Heart right ventricle (tissue), 16 donors: ENCODE data around the gene TEC. TPM values are rescaled to one million over a fixed set of nuclear protein-coding genes. Genes with fewer than 3 reads are reported as not detected.

ENCODE experiments used
- ATAC-seq, 8 donors: fragments of 200-7000 bp; cut with Tn5 transposase; one replicate each; pipeline ENCODE4 v1.9.1; 2020; ENCODE audit warnings: mild to moderate bottlenecking in 8 of 8, moderate library complexity in 8 of 8, moderate number of reproducible peaks in 1 of 8
- DNase-seq, 2 donors: peaks; one replicate each; pipeline ENCODE4 v3.0.0-alpha.2; 2020
- H3K27ac ChIP-seq, 10 donors: fragments of 200-600 bp; sonication (generic) in 2 of 10; one replicate each; pipeline versions ENCODE4 v1.5.0 to v1.8.0; 2020 to 2022; ENCODE audit warnings: mild to moderate bottlenecking in 3 of 10
- H3K27me3 ChIP-seq, 7 donors: fragments of 200-600 bp; one replicate each; pipeline ENCODE4 v1.8.0; 2021 to 2022; ENCODE audit warnings: mild to moderate bottlenecking in 2 of 7
- H3K36me3 ChIP-seq, 9 donors: fragments of 200-600 bp; sonication (generic) in 1 of 9; one replicate each; pipeline versions ENCODE4 v1.5.0 to v1.8.0; 2020 to 2022; ENCODE audit warnings: mild to moderate bottlenecking in 2 of 9
- H3K4me1 ChIP-seq, 9 donors: fragments of 200-600 bp; sonication (generic) in 1 of 9; one replicate each; pipeline versions ENCODE4 v1.5.0 to v1.8.0; 2020 to 2022; ENCODE audit warnings: mild to moderate bottlenecking in 4 of 9
- H3K4me3 ChIP-seq, 10 donors: fragments of 200-600 bp; sonication (generic) in 2 of 10; one replicate each; pipeline versions ENCODE4 v1.5.0 to v1.8.0; 2020 to 2022; ENCODE audit warnings: mild to moderate bottlenecking in 7 of 10, moderate library complexity in 2 of 10
- H3K9me3 ChIP-seq, 11 donors: fragments of 200-600 bp in 10 of 11; sonication (generic) in 2 of 11; one replicate each; pipeline versions ENCODE4 v1.5.0 to v1.8.0; 2013 to 2022; ENCODE audit warnings: mild to moderate bottlenecking in 2 of 11, control low read depth in 1 of 11, moderate library complexity in 1 of 11
- CTCF ChIP-seq, 9 donors: fragments of 200-600 bp; sonication (generic) in 2 of 9; IDR thresholded peaks; one replicate each; pipeline versions ENCODE4 v1.5.0 to v1.8.0; 2021 to 2022; ENCODE audit warnings: antibody characterized with exemption in 9 of 9, mild to moderate bottlenecking in 5 of 9, moderate library complexity in 1 of 9
- WGBS, 2 donors: extraction: QIAGEN DNeasy Blood & Tissue Kit; methylation state at CpG; one replicate each; pipeline ENCODE4 v1.1.7; 2013; ENCODE audit warnings: inconsistent platforms in 1 of 2; 5-methylcytosine and 5-hydroxymethylcytosine counted together
- intact Hi-C, 10 donors: fragments of 100-400 bp; cut with DNase I; formaldehyde crosslinking; loops; one replicate each; pipeline versions ENCODE4 v1.11.1 to v1.14.2; 2022
- polyA plus RNA-seq, 2 donors: library from polyadenylated mRNA; stranded (reverse); fragments of 200-250 nt; gene quantifications; one replicate each; pipeline ENCODE4 v1.2.3, GENCODE V29; 2013
- total RNA-seq, 10 donors: library from RNA; stranded (reverse); fragmentation: NEBNext Ultra II Directional in 3 of 10; extraction: Animal tissue kit (Norgen Biotek cat#: 25700) in 3 of 10; gene quantifications; one replicate each; pipeline versions ENCODE4 v1.2.1 to v1.2.4, GENCODE V29; 2021 to 2023
- donor health status: Arrhythmogenic right ventricular cardiomyopathy.
- donor health status: ischemic (EF 13 %, LVEDD 7.1; RV severe dilation, severe dysfunction).
- donor health status: healthy with polysubstance abuse.
- donor health status: DM: no; HTN: yes; CAD: no.
- donor health status: DM: no; HTN: no; CAD: no.
- donor health status: ischemic (EF 25% LVEDD 6.9; RV normal size, moderate dysfunction).
- donor health status: ischemic (EF 25% LVEDD 5.7; RV mildly dilated, moderate dysfunction).
- donor health status: healthy.
- donor health status: DM: yes; HTN: yes; CAD: no.
- donor health status: Ischemic cardiomyopathy.
- donor health status: ischemic (EF 35%, LVEDD 5.7; RV mildly dilated, moderate dysfunction).
- donor health status: nonischemic (EF 11% LVEDD 7.7; RV severe dilation, severe dysfunction).
- donor health status: DM: yes; HTN: yes; CAD: no.
- donor health status: PGD.
- donor health status: ischemic (EF 29% LVEDD 5.4; RV normal size, mild dysfunction).
- donor health status: nonischemic (EF 23%, LVEDD 6.1; RV moderate dilation, normal function).

The TEC gene
- total and polyA plus RNA-seq, 12 donors: 1.0 to 3.6 (median 2.2) TPM

DNA sequence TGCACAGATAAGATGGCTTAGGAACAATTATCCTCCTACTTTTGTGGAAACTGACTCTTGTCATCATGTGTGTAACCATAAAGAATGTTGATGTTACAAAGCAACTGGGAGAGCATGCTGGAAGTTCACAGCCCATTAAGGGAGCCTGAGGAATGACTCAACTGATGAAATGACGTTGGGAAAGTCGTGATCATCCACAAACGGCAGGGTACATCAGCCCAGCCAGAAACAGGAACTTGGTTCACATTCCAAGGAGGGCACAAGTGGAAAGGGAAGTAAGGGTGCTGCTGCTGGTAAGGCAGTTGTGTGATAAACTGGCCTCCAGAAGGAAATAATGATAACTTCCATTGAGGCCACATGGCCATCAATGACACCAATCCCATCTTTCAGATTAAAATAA, 6.7 kb downstream of the TEC start:
- H3K27me3 ChIP-seq: no peaks in the 10 kb centered on the region
- WGBS, 2 donors: 64 to 70% methylated on average over 3 of the region's 3 CpGs
- H3K36me3 ChIP-seq: no peaks in the 10 kb centered on the region
- no peak overlapping the region for H3K4me3 ChIP-seq
- intact Hi-C loops: loop anchor here in 1 of 10 donors (10.0 kb wide), 1 partner anchor 118 kb away; no protein-coding TSS in a partner anchor
- H3K27ac ChIP-seq: peak overlapping the region in 1 of 10 donors; percentile 34
- peak in 3 of 8 donors; percentile 49 to 59 (median 57) for ATAC-seq
- DNase-seq: peak in 1 of 2 donors; percentile 7
- H3K4me1 ChIP-seq: peaks cover 0 to 39% (median 0%) of the 10 kb centered on the region in 9 donors
- TF ChIP-seq CTCF (IDR thresholded peaks at IDR 0.05): no peak
- no peaks in the 10 kb centered on the region for H3K9me3 ChIP-seq

GRCh38 chr4:48262484-48262883, 7.2 kb downstream of the TEC start:
- no peak overlapping the region for H3K4me3 ChIP-seq
- peaks cover 0 to 36% (median 0%) of the 10 kb centered on the region in 9 donors for H3K4me1 ChIP-seq
- 67 to 74% methylated on average over 2 of the region's 2 CpGs for WGBS, 2 donors
- DNase-seq (no peak), ATAC-seq (no peak)
- TF ChIP-seq CTCF (IDR thresholded peaks at IDR 0.05): no peak
- intact Hi-C loops: loop anchor here in 1 of 10 donors (10.0 kb wide), 1 partner anchor 118 kb away; no protein-coding TSS in a partner anchor
- H3K9me3 ChIP-seq: no peaks in the 10 kb centered on the region
- H3K27ac ChIP-seq: no peak overlapping the region
- no peaks in the 10 kb centered on the region for H3K36me3 ChIP-seq
- H3K27me3 ChIP-seq: no peaks in the 10 kb centered on the region

- 56 to 62% methylated on average over 1 of the region's 1 CpG for WGBS, 2 donors
These were observed 8.4 kb downstream of the TEC start for GRCh38 chr4:48261281-48261680.

DNA sequence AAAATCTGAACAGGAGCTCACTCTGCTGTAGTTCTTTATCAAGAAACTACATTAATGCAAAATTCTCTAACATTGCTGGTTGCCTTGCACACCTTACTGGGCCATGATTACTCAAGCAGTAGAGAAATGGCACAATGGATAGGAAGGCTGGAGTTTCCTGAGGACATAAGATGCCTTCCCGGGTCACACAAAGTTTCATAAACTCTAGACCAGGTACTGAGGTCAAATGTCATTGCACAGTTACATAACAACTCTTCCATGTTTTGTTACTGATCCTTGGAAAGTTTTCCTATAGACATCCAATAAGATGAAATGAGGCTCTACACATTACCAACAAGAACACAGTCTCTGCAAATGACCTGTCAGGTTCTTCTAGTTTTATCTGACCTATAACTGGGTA, 9.9 kb downstream of the TEC start:
- no peak for ATAC-seq
- intact Hi-C loops: loop anchor here in 1 of 10 donors (10.0 kb wide), 1 partner anchor 115 kb away; no protein-coding TSS in a partner anchor
- no peaks in the 10 kb centered on the region for H3K9me3 ChIP-seq
- WGBS, 2 donors: 77 to 83% methylated on average over 1 of the region's 1 CpG
- no peak overlapping the region for H3K27ac ChIP-seq
- TF ChIP-seq CTCF (IDR thresholded peaks at IDR 0.05): no peak
- no peaks in the 10 kb centered on the region for H3K36me3 ChIP-seq
- no peak for DNase-seq
- no peaks in the 10 kb centered on the region for H3K27me3 ChIP-seq
- H3K4me1 ChIP-seq: peaks cover 0 to 39% (median 7%) of the 10 kb centered on the region in 9 donors
- no peak overlapping the region for H3K4me3 ChIP-seq

More at GRCh38 chr4:48261281-48261680, 8.4 kb downstream of the TEC start:
- no peaks in the 10 kb centered on the region for H3K9me3 ChIP-seq
- no peaks in the 10 kb centered on the region for H3K36me3 ChIP-seq
- peaks cover 0 to 31% (median 0%) of the 10 kb centered on the region in 9 donors for H3K4me1 ChIP-seq
- no peak overlapping the region for H3K4me3 ChIP-seq
- H3K27me3 ChIP-seq: no peaks in the 10 kb centered on the region
- no peak for ATAC-seq
- DNase-seq: no peak
- no peak for TF ChIP-seq CTCF (IDR thresholded peaks at IDR 0.05)
- intact Hi-C loops: loop anchor here in 1 of 10 donors (10.0 kb wide), 1 partner anchor 116 kb away; no protein-coding TSS in a partner anchor
- no peak overlapping the region for H3K27ac ChIP-seq
